Measurements from ENCODE around the gene BAG1.

BAG1 gene

GRCh38 chr9:33236571-33236970 lies 27.9 kb downstream of the BAG1 start:
- no peak for TF ChIP-seq CTCF (IDR thresholded peaks at IDR 0.05; ENCODE audit: low read depth, low read length, missing control alignments)
- DNase-seq (ENCODE audit: low read depth) = no peak
- no peak overlapping the region for H3K4me3 ChIP-seq (ENCODE audit: low read depth, low read length)

GRCh38 chr9:33234511-33235467 lies 29.7 kb downstream of the BAG1 start:
- DNase-seq (ENCODE audit: low read depth) = no peak
- TF ChIP-seq CTCF (IDR thresholded peaks at IDR 0.05; ENCODE audit: low read depth, low read length, missing control alignments) = no peak

GRCh38 chr9:33233626-33234342 lies 30.7 kb downstream of the BAG1 start:
- no peak for TF ChIP-seq CTCF (IDR thresholded peaks at IDR 0.05; ENCODE audit: low read depth, low read length, missing control alignments)
- H3K4me3 ChIP-seq (ENCODE audit: low read depth, low read length) = no peak overlapping the region
- DNase-seq (ENCODE audit: low read depth) = no peak

More at GRCh38 chr9:33234511-33235467, 29.7 kb downstream of the BAG1 start:
- no peak overlapping the region for H3K4me3 ChIP-seq (ENCODE audit: low read depth, low read length)

GRCh38 chr9:33232815-33233214 lies 31.7 kb downstream of the BAG1 start:
- no peak for TF ChIP-seq CTCF (IDR thresholded peaks at IDR 0.05; ENCODE audit: low read depth, low read length, missing control alignments)
- DNase-seq (ENCODE audit: low read depth) = no peak
- no peak overlapping the region for H3K4me3 ChIP-seq (ENCODE audit: low read depth, low read length)

- no peak for TF ChIP-seq CTCF (IDR thresholded peaks at IDR 0.05; ENCODE audit: low read depth, low read length, missing control alignments)
- no peak overlapping the region for H3K4me3 ChIP-seq (ENCODE audit: low read depth, low read length)
- no peak for DNase-seq (ENCODE audit: low read depth)
Observed at GRCh38 chr9:33231623-33231942, 32.9 kb downstream of the BAG1 start.

- no peak for DNase-seq (ENCODE audit: low read depth)
- no peak overlapping the region for H3K4me3 ChIP-seq (ENCODE audit: low read depth, low read length)
- TF ChIP-seq CTCF (IDR thresholded peaks at IDR 0.05; ENCODE audit: low read depth, low read length, missing control alignments) = no peak
Observed at GRCh38 chr9:33230756-33231622, 33.5 kb downstream of the BAG1 start.

All from GM12864 (cell line).